ENCODE measurements around the gene ZBTB46.
"Not testable (repeated sequence)": the region's sequence is repeated elsewhere in the genome, so short reads cannot be mapped to it uniquely, and the experiment has no call there.

GRCh38 chr20:63730189-63730733 lies 100.8 kb downstream of the ZBTB46 start:
- not testable (repeated sequence) for TF ChIP-seq CTCF (IDR thresholded peaks at IDR 0.05 in 2 of 3, conservative IDR thresholded peaks at IDR 0.05 in 1 of 3; ENCODE audit: borderline replicate concordance in 1 of 3, insufficient read depth in 1 of 3, low read depth in 2 of 3, low read length in 2 of 3); POLR2AphosphoS5 (IDR thresholded peaks at IDR 0.05; ENCODE audit: low read depth, low read length); SRF (IDR thresholded peaks at IDR 0.05; ENCODE audit: low read depth); POLR2A (IDR thresholded peaks at IDR 0.05; ENCODE audit: borderline replicate concordance, extremely low read depth, insufficient read depth, insufficient read length); ATF3 (IDR thresholded peaks at IDR 0.05); ZFX (IDR thresholded peaks at IDR 0.05)

Data from HCT116 (cell line).